H9 (cell line): Measurements from ENCODE around the gene EHF. TPM values are rescaled to one million over a fixed set of nuclear protein-coding genes. Genes with fewer than 3 reads are reported as not detected.

Experiments
- DNase-seq: peaks from one replicate; pipeline ENCODE4 v3.0.0-alpha.2; 2017
- H2AFZ ChIP-seq: one replicate; pipeline ENCODE4 v1.6.1; 2013; ENCODE audit warnings: mild to moderate bottlenecking, low read length, control low read depth, moderate library complexity
- H2AK5ac ChIP-seq: 2 replicates; pipeline ENCODE4 v1.6.1; 2013; ENCODE audit warnings: low read length, control low read depth, mixed read lengths; ENCODE audit not compliant: insufficient read length
- H2BK120ac ChIP-seq: one replicate; pipeline ENCODE4 v1.6.1; 2013; ENCODE audit warnings: low read depth, mild to moderate bottlenecking, low read length, control low read depth, inconsistent platforms; ENCODE audit not compliant: poor library complexity, severe bottlenecking
- H2BK12ac ChIP-seq: 2 replicates; pipeline ENCODE4 v1.6.1; 2013; ENCODE audit warnings: low read length, control low read depth, mixed read lengths, low read depth; ENCODE audit not compliant: insufficient read length
- H2BK15ac ChIP-seq: 2 replicates; pipeline ENCODE4 v1.6.1; 2013; ENCODE audit warnings: low read depth, low read length, control low read depth
- H2BK20ac ChIP-seq: one replicate; pipeline ENCODE4 v1.6.1; 2013; ENCODE audit warnings: low read depth, mild to moderate bottlenecking, low read length, control low read depth, inconsistent platforms; ENCODE audit not compliant: poor library complexity, severe bottlenecking
- H2BK5ac ChIP-seq: 2 replicates; pipeline ENCODE4 v1.6.1; 2013; ENCODE audit warnings: low read length, control low read depth, mixed read lengths; ENCODE audit not compliant: insufficient read length
- H3K14ac ChIP-seq: 2 replicates; pipeline ENCODE4 v1.6.1; 2013; ENCODE audit warnings: low read length, control low read depth; ENCODE audit not compliant: insufficient read depth
- H3K18ac ChIP-seq: 2 replicates; pipeline ENCODE4 v1.6.1; 2013; ENCODE audit warnings: low read depth, mild to moderate bottlenecking, mixed read lengths, low read length, control low read depth; ENCODE audit not compliant: insufficient read length
- H3K23ac ChIP-seq: 2 replicates; pipeline ENCODE4 v1.6.1; 2013; ENCODE audit warnings: low read length, control low read depth, mixed read lengths, low read depth; ENCODE audit not compliant: insufficient read length
- H3K23me2 ChIP-seq: 2 replicates; pipeline ENCODE4 v1.6.1; 2013; ENCODE audit warnings: low read depth, mild to moderate bottlenecking, mixed read lengths, low read length, control low read depth; ENCODE audit not compliant: insufficient read length, poor library complexity, severe bottlenecking
- H3K27ac ChIP-seq: 2 replicates; pipeline ENCODE4 v1.5.1; 2013; ENCODE audit warnings: low read length, control low read depth, mixed read lengths, low read depth; ENCODE audit not compliant: insufficient read length
- H3K27me3 ChIP-seq: 2 replicates; pipeline ENCODE4 v1.6.1; 2013; ENCODE audit warnings: low read length, control low read depth, inconsistent platforms; ENCODE audit not compliant: insufficient read depth
- H3K4ac ChIP-seq: 2 replicates; pipeline ENCODE4 v1.6.1; 2013; ENCODE audit warnings: low read depth, mild to moderate bottlenecking, control low read depth, inconsistent platforms, low read length, moderate library complexity
- H3K4me1 ChIP-seq: 2 replicates; pipeline ENCODE4 v1.6.1; 2013; ENCODE audit warnings: low read length, control low read depth, inconsistent platforms; ENCODE audit not compliant: insufficient read depth
- H3K4me2 ChIP-seq: 2 replicates; pipeline ENCODE4 v1.6.1; 2013; ENCODE audit warnings: low read length, control low read depth, mixed read lengths; ENCODE audit not compliant: insufficient read length, insufficient read depth
- H3K56ac ChIP-seq: 2 replicates; pipeline ENCODE4 v1.6.1; 2013; ENCODE audit warnings: low read depth, mild to moderate bottlenecking, mixed read lengths, low read length, control low read depth; ENCODE audit not compliant: insufficient read length
- H3K79me1 ChIP-seq: 2 replicates; pipeline ENCODE4 v1.6.1; 2013; ENCODE audit warnings: low read depth, mild to moderate bottlenecking, moderate library complexity, low read length, control low read depth, inconsistent platforms; ENCODE audit not compliant: insufficient read depth, poor library complexity, severe bottlenecking
- H3K79me2 ChIP-seq: 2 replicates; pipeline ENCODE4 v1.6.1; 2013; ENCODE audit warnings: low read length, control low read depth, inconsistent platforms; ENCODE audit not compliant: insufficient read depth
- H3K9ac ChIP-seq: 2 replicates; pipeline ENCODE4 v1.6.1; 2013; ENCODE audit warnings: low read length, control low read depth, mixed read lengths; ENCODE audit not compliant: insufficient read length; ENCODE audit errors: extremely low read depth
- H3K9me3 ChIP-seq: one replicate; pipeline ENCODE4 v1.6.1; 2013; ENCODE audit warnings: low read depth, low read length, inconsistent platforms; ENCODE audit not compliant: control insufficient read depth
- H3T11ph ChIP-seq: one replicate; pipeline ENCODE4 v1.6.1; 2013; ENCODE audit warnings: mild to moderate bottlenecking, low read length, control low read depth, inconsistent platforms
- H4K20me1 ChIP-seq: one replicate; pipeline ENCODE4 v1.6.1; 2013; ENCODE audit not compliant: control insufficient read depth, insufficient read length, insufficient read depth
- H4K5ac ChIP-seq: 2 replicates; pipeline ENCODE4 v1.6.1; 2013; ENCODE audit warnings: low read depth, mild to moderate bottlenecking, mixed read lengths, low read length, control low read depth; ENCODE audit not compliant: insufficient read length
- H4K8ac ChIP-seq: replicated peaks from 2 replicates; pipeline ENCODE4 v1.6.1; 2013; ENCODE audit warnings: low read length, control low read depth, mixed read lengths, low read depth; ENCODE audit not compliant: insufficient read length
- H4K91ac ChIP-seq: 2 replicates; pipeline ENCODE4 v1.6.1; 2013; ENCODE audit warnings: low read depth, mild to moderate bottlenecking, moderate library complexity, mixed read lengths, low read length, control low read depth; ENCODE audit not compliant: insufficient read length
- H3K27ac Mint-ChIP-seq, 3 experiments: 2 replicates in 2 of 3; 3 replicates in 1 of 3; pipeline ENCODE4 v1.8.0; 2020 to 2021; ENCODE audit warnings: mixed read lengths in 3 of 3, mild to moderate bottlenecking in 1 of 3, moderate library complexity in 1 of 3
- H3K27me3 Mint-ChIP-seq: 2 replicates; pipeline ENCODE4 v1.8.0; 2021; ENCODE audit warnings: low read depth, mild to moderate bottlenecking, moderate library complexity, mixed read lengths
- H3K36me3 Mint-ChIP-seq, 3 experiments: 2 replicates in 2 of 3; 3 replicates in 1 of 3; pipeline ENCODE4 v1.8.0; 2020 to 2021; ENCODE audit warnings: low read depth in 3 of 3, mixed read lengths in 3 of 3; ENCODE audit not compliant: insufficient read depth in 1 of 3
- H3K4me1 Mint-ChIP-seq, 2 experiments: 2 replicates each; pipeline ENCODE4 v1.8.0; 2020; ENCODE audit warnings: mixed read lengths in 2 of 2
- H3K4me3 Mint-ChIP-seq, 2 experiments: 2 replicates in 1 of 2; 3 replicates in 1 of 2; pipeline ENCODE4 v1.8.0; 2020 to 2021; ENCODE audit warnings: mild to moderate bottlenecking in 2 of 2, mixed read lengths in 2 of 2, moderate library complexity in 1 of 2
- H3K9me3 Mint-ChIP-seq, 2 experiments: 2 replicates in 1 of 2; 3 replicates in 1 of 2; pipeline ENCODE4 v1.8.0; 2020; ENCODE audit warnings: mild to moderate bottlenecking in 2 of 2, mixed read lengths in 2 of 2, moderate library complexity in 1 of 2
- WGBS: extraction: QIAGEN DNeasy Blood & Tissue Kit; methylation state at CpG from one replicate; pipeline ENCODE4 v1.1.7; 2013; ENCODE audit warnings: missing lambda C conversion rate, low lambda C conversion rate, mixed read lengths; ENCODE audit not compliant: insufficient read length; ENCODE audit errors: extremely low coverage; 5-methylcytosine and 5-hydroxymethylcytosine counted together
- total RNA-seq: library from RNA; stranded (reverse); gene quantifications from 2 replicates; pipeline ENCODE4 v1.2.1, GENCODE V29; 2021
- TF ChIP-seq, protein P1 (sequence below): fragments of 200-600 bp; sonication (generic); conservative IDR thresholded peaks from 3 replicates; pipeline ENCODE4 v1.8.0; 2021; ENCODE audit warnings: antibody characterized with exemption, mild to moderate bottlenecking

Gene EHF
- total RNA-seq, 1 experiment from 2014 or later, result not detected

DNA sequence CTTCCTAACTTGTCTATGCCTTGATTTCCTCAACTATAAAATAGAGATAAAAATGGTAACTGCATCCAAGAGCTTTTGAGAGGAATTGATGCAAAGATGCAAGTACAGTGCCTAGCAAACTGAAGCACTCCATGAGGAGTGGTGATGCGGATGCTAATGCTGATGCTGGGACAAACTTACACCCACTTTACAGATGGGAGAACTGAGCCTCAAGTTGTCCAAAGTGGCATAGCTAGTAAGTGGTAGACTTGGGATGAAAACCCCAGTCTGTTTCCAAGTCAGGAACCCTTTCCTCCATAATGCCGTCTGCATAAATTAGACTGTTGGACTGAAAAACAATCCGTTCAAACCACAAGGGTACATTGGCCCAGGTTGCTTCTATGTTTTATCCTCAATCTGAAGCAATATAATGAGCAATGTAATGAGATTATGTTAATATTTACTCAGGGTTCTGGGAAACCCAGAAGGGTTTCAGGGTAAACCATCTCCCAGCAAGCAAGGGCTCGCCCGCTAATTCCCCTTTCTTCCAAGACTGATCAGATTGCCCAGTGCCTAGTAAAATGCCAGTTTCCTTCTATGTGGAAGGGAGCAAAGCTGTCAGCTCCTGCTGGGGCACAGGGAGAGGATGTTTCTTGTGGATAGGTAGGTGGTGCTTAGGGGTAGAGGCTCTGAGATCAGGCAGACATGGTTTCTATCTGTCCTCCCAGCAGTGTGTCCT lies 10.4 kb upstream of the EHF start:
- Histone ChIP-seq H3K27me3 (no peaks in the 10 kb centered on the region), H3K4me2 (no peak overlapping the region), H4K5ac (no peak overlapping the region), H3K18ac (no peak overlapping the region), H3K14ac (no peak overlapping the region), H3K9ac (no peak overlapping the region), H2AFZ (no peak overlapping the region), H3K23ac (no peak overlapping the region), H3T11ph (no peak overlapping the region), H2AK5ac (no peak overlapping the region), H2BK15ac (no peak overlapping the region), H2BK12ac (no peak overlapping the region), H4K91ac (no peak overlapping the region), H3K56ac (no peak overlapping the region), H2BK20ac (no peak overlapping the region), H2BK120ac (no peak overlapping the region), H3K79me1 (no peaks in the 10 kb centered on the region), H3K23me2 (no peaks in the 10 kb centered on the region), H4K20me1 (no peaks in the 10 kb centered on the region), H3K4me1 (no peaks in the 10 kb centered on the region), H2BK5ac (no peak overlapping the region), H3K27ac (no peak overlapping the region), H3K4ac (no peak overlapping the region), H3K9me3 (no peaks in the 10 kb centered on the region), H3K79me2 (no peaks in the 10 kb centered on the region), H4K8ac (no peak overlapping the region)
- no peak overlapping the region for H3K27ac Mint-ChIP-seq
- no peaks in the 10 kb centered on the region for H3K36me3 Mint-ChIP-seq
- H3K4me1 Mint-ChIP-seq, result peaks cover 9 to 11% of the 10 kb centered on the region in 2 experiments
- DNase-seq, result no peak
- TF ChIP-seq, protein P1, sequence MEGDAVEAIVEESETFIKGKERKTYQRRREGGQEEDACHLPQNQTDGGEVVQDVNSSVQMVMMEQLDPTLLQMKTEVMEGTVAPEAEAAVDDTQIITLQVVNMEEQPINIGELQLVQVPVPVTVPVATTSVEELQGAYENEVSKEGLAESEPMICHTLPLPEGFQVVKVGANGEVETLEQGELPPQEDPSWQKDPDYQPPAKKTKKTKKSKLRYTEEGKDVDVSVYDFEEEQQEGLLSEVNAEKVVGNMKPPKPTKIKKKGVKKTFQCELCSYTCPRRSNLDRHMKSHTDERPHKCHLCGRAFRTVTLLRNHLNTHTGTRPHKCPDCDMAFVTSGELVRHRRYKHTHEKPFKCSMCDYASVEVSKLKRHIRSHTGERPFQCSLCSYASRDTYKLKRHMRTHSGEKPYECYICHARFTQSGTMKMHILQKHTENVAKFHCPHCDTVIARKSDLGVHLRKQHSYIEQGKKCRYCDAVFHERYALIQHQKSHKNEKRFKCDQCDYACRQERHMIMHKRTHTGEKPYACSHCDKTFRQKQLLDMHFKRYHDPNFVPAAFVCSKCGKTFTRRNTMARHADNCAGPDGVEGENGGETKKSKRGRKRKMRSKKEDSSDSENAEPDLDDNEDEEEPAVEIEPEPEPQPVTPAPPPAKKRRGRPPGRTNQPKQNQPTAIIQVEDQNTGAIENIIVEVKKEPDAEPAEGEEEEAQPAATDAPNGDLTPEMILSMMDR, result no peak
- WGBS, result no CpG with 5 or more reads among the region's 5 CpGs
- H3K4me3 Mint-ChIP-seq, result no peak overlapping the region
- H3K9me3 Mint-ChIP-seq, result no peaks in the 10 kb centered on the region
- H3K27me3 Mint-ChIP-seq, result peaks cover 3% of the 10 kb centered on the region
